ENCODE data around the gene MYL4.

DNA sequence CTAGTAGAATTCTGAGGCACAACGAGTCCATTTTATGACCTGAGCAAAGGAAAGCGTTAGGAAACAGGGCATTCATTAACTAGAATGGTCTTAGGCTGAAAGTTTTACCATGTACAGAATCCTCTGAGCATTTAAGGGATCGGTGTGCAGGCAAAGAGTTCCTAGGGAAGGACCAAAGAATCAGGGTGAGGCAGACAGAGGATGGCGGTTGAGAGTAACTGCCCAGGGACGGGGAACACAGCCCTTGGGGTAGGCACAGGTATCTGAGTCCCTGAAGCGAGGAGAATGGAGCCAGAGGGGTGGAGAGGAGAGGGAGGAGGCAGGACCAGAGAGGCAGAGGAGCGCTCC is 30.4 kb downstream of the MYL4 start:
- TF ChIP-seq EZH2 (IDR thresholded peaks at IDR 0.05) = no peak
- TF ChIP-seq FOXP2 (optimal IDR thresholded peaks at IDR 0.05; ENCODE audit: control extremely low read depth, extremely low read length, insufficient read depth) = no peak
